NCI-H1105 treated with DMSO at 0.1 percent for 48 hours (cell line): ENCODE data around the gene TTLL3.
A peak's percentile ranks its signal among the peaks of the same experiment; 100 is the strongest.

ENCODE experiments used
- DNase-seq: peaks from one replicate; lab custom pipeline; 2025; lab: John Stamatoyannopoulos, UW

TTLL3 gene

GRCh38 chr3:9781978-9782603 is 28.0 kb upstream of the TTLL3 start:
- DNase-seq, result no peak

- DNase-seq, result no peak
Observed at GRCh38 chr3:9782770-9783169, 27.3 kb upstream of the TTLL3 start.

GRCh38 chr3:9783954-9784353 is 26.1 kb upstream of the TTLL3 start:
- DNase-seq, result no peak

GRCh38 chr3:9784965-9785364 is 25.1 kb upstream of the TTLL3 start:
- no peak for DNase-seq

GRCh38 chr3:9785602-9786001 is 24.5 kb upstream of the TTLL3 start:
- DNase-seq, result no peak

GRCh38 chr3:9786209-9786739 is 23.8 kb upstream of the TTLL3 start:
- DNase-seq, result no peak

GRCh38 chr3:9786825-9787669 is 23.0 kb upstream of the TTLL3 start:
- no peak for DNase-seq

- no peak for DNase-seq
Observed at GRCh38 chr3:9787714-9788113, 22.3 kb upstream of the TTLL3 start.

GRCh38 chr3:9791127-9791526 is 18.9 kb upstream of the TTLL3 start:
- no peak for DNase-seq

- DNase-seq, result no peak
Observed at GRCh38 chr3:9791790-9792404, 18.2 kb upstream of the TTLL3 start.

- peak; percentile 85 for DNase-seq
Observed at GRCh38 chr3:9792405-9793160, 17.5 kb upstream of the TTLL3 start, which contains the start of the genes ARPC4 and TADA3. ARPC4 (plus strand) TSS chr3:9793082; CDS start chr3:9793122, 40 bp downstream. TADA3 (minus strand) TSS chr3:9792473; CDS start chr3:9791466, 1,007 bp downstream.

- no peak for DNase-seq
Observed at GRCh38 chr3:9793161-9793781, 16.8 kb upstream of the TTLL3 start.

- no peak for DNase-seq
Observed at GRCh38 chr3:9794400-9794799, 15.7 kb upstream of the TTLL3 start.

- no peak for DNase-seq
Observed at GRCh38 chr3:9795207-9795606, 14.9 kb upstream of the TTLL3 start.

- DNase-seq, result no peak
Observed at GRCh38 chr3:9797196-9797945, 12.7 kb upstream of the TTLL3 start.

GRCh38 chr3:9800529-9800928 is 9.5 kb upstream of the TTLL3 start:
- DNase-seq, result no peak

- DNase-seq, result no peak
Observed at GRCh38 chr3:9803494-9803893, 6.6 kb upstream of the TTLL3 start.

GRCh38 chr3:9804996-9805395 is 5.1 kb upstream of the TTLL3 start:
- no peak for DNase-seq

GRCh38 chr3:9806137-9806536 is 3.9 kb upstream of the TTLL3 start:
- DNase-seq, result no peak

GRCh38 chr3:9806688-9807589 is 3.1 kb upstream of the TTLL3 start:
- DNase-seq, result no peak
